GM19438 (cell line): ENCODE measurements around the gene FETUB.
"Not testable (repeated sequence)": the region's sequence is repeated elsewhere in the genome, so short reads cannot be mapped to it uniquely, and the experiment has no call there.

Source experiments
- ATAC-seq: cut with Tn5 transposase; IDR thresholded peaks from one replicate; pipeline ENCODE4 v1.9.1; 2021; ENCODE audit warnings: low read depth; ENCODE audit not compliant: unreplicated experiment

FETUB gene

GRCh38 chr3:186668426-186668825 lies 28.2 kb downstream of the FETUB start:
- no peak for ATAC-seq

- no peak for ATAC-seq
Observed at GRCh38 chr3:186669378-186670084, 29.3 kb downstream of the FETUB start.

- ATAC-seq: no peak
Observed at GRCh38 chr3:186670155-186670554, 30.0 kb downstream of the FETUB start.

- no peak for ATAC-seq
Observed at GRCh38 chr3:186671051-186671450, 30.9 kb downstream of the FETUB start.

- ATAC-seq: no peak
Observed at GRCh38 chr3:186678604-186679003, 38.4 kb downstream of the FETUB start.

GRCh38 chr3:186679151-186679550 lies 39.0 kb downstream of the FETUB start:
- no peak for ATAC-seq

- ATAC-seq: no peak
Observed at GRCh38 chr3:186680869-186681268, 40.7 kb downstream of the FETUB start.

- ATAC-seq: no peak
Observed at GRCh38 chr3:186682812-186683211, 42.6 kb downstream of the FETUB start.

- no peak for ATAC-seq
Observed at GRCh38 chr3:186683979-186684378, 43.8 kb downstream of the FETUB start.

- not testable (repeated sequence) for ATAC-seq
Observed at GRCh38 chr3:186686475-186686874, 46.3 kb downstream of the FETUB start.

GRCh38 chr3:186687120-186687651 lies 47.0 kb downstream of the FETUB start:
- no peak for ATAC-seq

GRCh38 chr3:186690304-186690703 lies 50.1 kb downstream of the FETUB start:
- not testable (repeated sequence) for ATAC-seq

- ATAC-seq: no peak
Observed at GRCh38 chr3:186691676-186692075, 51.5 kb downstream of the FETUB start.

- ATAC-seq: no peak
Observed at GRCh38 chr3:186693843-186694242, 53.6 kb downstream of the FETUB start.

- no peak for ATAC-seq
Observed at GRCh38 chr3:186694288-186695032, 54.3 kb downstream of the FETUB start.

- ATAC-seq: no peak
Observed at GRCh38 chr3:186696522-186696921, 56.3 kb downstream of the FETUB start.

GRCh38 chr3:186697510-186697909 lies 57.3 kb downstream of the FETUB start:
- no peak for ATAC-seq

GRCh38 chr3:186700267-186700666 lies 60.1 kb downstream of the FETUB start:
- no peak for ATAC-seq

GRCh38 chr3:186702451-186702850 lies 62.3 kb downstream of the FETUB start:
- ATAC-seq: not testable (repeated sequence)
